ENCODE data around the gene ZNF362. TPM values are rescaled to one million over a fixed set of nuclear protein-coding genes. Genes with fewer than 3 reads are reported as not detected.

Gene ZNF362
- total RNA-seq, 1 experiment from 2014 or later, result 29.5 TPM

- no TSS peak for BruUV-seq (replicated peaks)
- Mint-ChIP-seq H3K4me1 (ENCODE audit: low read depth, unreplicated experiment) (peaks cover 26% of the 10 kb centered on the region), H3K27me3 (ENCODE audit: unreplicated experiment) (peaks cover 9% of the 10 kb centered on the region), H3K9me3 (ENCODE audit: low read depth, unreplicated experiment) (no peaks in the 10 kb centered on the region), H3K36me3 (ENCODE audit: insufficient read depth, unreplicated experiment) (no peaks in the 10 kb centered on the region), H3K27ac (ENCODE audit: unreplicated experiment) (no peak overlapping the region), H3K4me3 (ENCODE audit: low read depth, unreplicated experiment) (no peak overlapping the region)
- TF ChIP-seq, protein P1, sequence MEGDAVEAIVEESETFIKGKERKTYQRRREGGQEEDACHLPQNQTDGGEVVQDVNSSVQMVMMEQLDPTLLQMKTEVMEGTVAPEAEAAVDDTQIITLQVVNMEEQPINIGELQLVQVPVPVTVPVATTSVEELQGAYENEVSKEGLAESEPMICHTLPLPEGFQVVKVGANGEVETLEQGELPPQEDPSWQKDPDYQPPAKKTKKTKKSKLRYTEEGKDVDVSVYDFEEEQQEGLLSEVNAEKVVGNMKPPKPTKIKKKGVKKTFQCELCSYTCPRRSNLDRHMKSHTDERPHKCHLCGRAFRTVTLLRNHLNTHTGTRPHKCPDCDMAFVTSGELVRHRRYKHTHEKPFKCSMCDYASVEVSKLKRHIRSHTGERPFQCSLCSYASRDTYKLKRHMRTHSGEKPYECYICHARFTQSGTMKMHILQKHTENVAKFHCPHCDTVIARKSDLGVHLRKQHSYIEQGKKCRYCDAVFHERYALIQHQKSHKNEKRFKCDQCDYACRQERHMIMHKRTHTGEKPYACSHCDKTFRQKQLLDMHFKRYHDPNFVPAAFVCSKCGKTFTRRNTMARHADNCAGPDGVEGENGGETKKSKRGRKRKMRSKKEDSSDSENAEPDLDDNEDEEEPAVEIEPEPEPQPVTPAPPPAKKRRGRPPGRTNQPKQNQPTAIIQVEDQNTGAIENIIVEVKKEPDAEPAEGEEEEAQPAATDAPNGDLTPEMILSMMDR (IDR thresholded peaks at IDR 0.05; ENCODE audit: unreplicated experiment), result no peak
- CTCF ChIA-PET, result interaction anchor here (0.6 kb wide), 1 partner anchor 238 kb away, joined by 4 read pairs; the partner anchor contains the start of gene ZSCAN20
- DNase-seq, result no peak
- intact Hi-C loops (cut with micrococcal nuclease; ENCODE audit: unreplicated experiment), result no loop called here
These were observed 22.2 kb upstream of the ZNF362 start for GRCh38 chr1:33234131-33234530.

GRCh38 chr1:33234588-33234990, 21.7 kb upstream of the ZNF362 start:
- Mint-ChIP-seq H3K4me3 (ENCODE audit: low read depth, unreplicated experiment) (no peak overlapping the region), H3K27me3 (ENCODE audit: unreplicated experiment) (peaks cover 9% of the 10 kb centered on the region), H3K9me3 (ENCODE audit: low read depth, unreplicated experiment) (no peaks in the 10 kb centered on the region), H3K27ac (ENCODE audit: unreplicated experiment) (no peak overlapping the region), H3K36me3 (ENCODE audit: insufficient read depth, unreplicated experiment) (peaks cover 3% of the 10 kb centered on the region), H3K4me1 (ENCODE audit: low read depth, unreplicated experiment) (peaks cover 31% of the 10 kb centered on the region)
- intact Hi-C loops (cut with micrococcal nuclease; ENCODE audit: unreplicated experiment), result no loop called here
- TF ChIP-seq, protein P1 (IDR thresholded peaks at IDR 0.05; ENCODE audit: unreplicated experiment), result no peak
- CTCF ChIA-PET, result no interaction called here
- BruUV-seq (replicated peaks), result no TSS peak
- no peak for DNase-seq

DNA sequence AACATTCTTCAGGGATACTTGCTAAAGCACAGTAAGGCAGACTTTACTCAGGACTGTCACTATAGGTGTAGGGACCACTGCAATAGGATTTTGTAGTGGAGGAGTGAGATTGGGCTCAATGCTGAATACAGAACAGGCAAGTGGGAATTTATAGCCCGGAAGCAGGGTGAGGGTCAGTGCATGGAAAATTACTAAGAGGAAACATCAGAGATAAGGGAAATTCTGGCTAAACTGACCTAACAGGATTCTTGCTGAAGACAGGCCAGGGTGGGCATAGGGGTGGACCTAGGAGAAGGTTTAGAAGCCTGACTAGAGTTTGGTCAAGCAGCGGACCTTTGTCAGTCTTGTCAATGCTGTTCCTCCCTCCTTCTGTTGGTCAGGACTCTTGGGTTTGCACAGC, 20.8 kb upstream of the ZNF362 start:
- no TSS peak for BruUV-seq (replicated peaks)
- TF ChIP-seq, protein P1 (IDR thresholded peaks at IDR 0.05; ENCODE audit: unreplicated experiment), result no peak
- DNase-seq, result no peak
- peaks cover 3% of the 10 kb centered on the region for H3K36me3 Mint-ChIP-seq (ENCODE audit: insufficient read depth, unreplicated experiment)
- peaks cover 32% of the 10 kb centered on the region for H3K4me1 Mint-ChIP-seq (ENCODE audit: low read depth, unreplicated experiment)
- H3K27ac Mint-ChIP-seq (ENCODE audit: unreplicated experiment), result peak overlapping the region; percentile 33
- intact Hi-C loops (cut with micrococcal nuclease; ENCODE audit: unreplicated experiment), result no loop called here
- CTCF ChIA-PET, result no interaction called here
- peaks cover 11% of the 10 kb centered on the region for H3K27me3 Mint-ChIP-seq (ENCODE audit: unreplicated experiment)
- no peak overlapping the region for H3K4me3 Mint-ChIP-seq (ENCODE audit: low read depth, unreplicated experiment)
- no peaks in the 10 kb centered on the region for H3K9me3 Mint-ChIP-seq (ENCODE audit: low read depth, unreplicated experiment)

- no peak overlapping the region for H3K27ac Mint-ChIP-seq (ENCODE audit: unreplicated experiment)
- BruUV-seq (replicated peaks), result no TSS peak
- DNase-seq, result no peak
- CTCF ChIA-PET, result no interaction called here
- no peak overlapping the region for H3K4me3 Mint-ChIP-seq (ENCODE audit: low read depth, unreplicated experiment)
- peaks cover 14% of the 10 kb centered on the region for H3K27me3 Mint-ChIP-seq (ENCODE audit: unreplicated experiment)
- intact Hi-C loops (cut with micrococcal nuclease; ENCODE audit: unreplicated experiment), result no loop called here
- H3K4me1 Mint-ChIP-seq (ENCODE audit: low read depth, unreplicated experiment), result peaks cover 32% of the 10 kb centered on the region
- H3K36me3 Mint-ChIP-seq (ENCODE audit: insufficient read depth, unreplicated experiment), result peaks cover 3% of the 10 kb centered on the region
- TF ChIP-seq, protein P1 (IDR thresholded peaks at IDR 0.05; ENCODE audit: unreplicated experiment), result no peak
- H3K9me3 Mint-ChIP-seq (ENCODE audit: low read depth, unreplicated experiment), result no peaks in the 10 kb centered on the region
These were observed 19.8 kb upstream of the ZNF362 start for GRCh38 chr1:33236498-33236897.
